IPS-11a (cell line): ENCODE data around the gene NOMO2.
"Not testable (repeated sequence)": the region's sequence is repeated elsewhere in the genome, so short reads cannot be mapped to it uniquely, and the experiment has no call there.

Experiments used
- H3K4me3 ChIP-seq: one replicate; pipeline ENCODE4 v1.5.1; 2013; ENCODE audit warnings: low read depth, low read length, control low read depth

NOMO2 gene

DNA sequence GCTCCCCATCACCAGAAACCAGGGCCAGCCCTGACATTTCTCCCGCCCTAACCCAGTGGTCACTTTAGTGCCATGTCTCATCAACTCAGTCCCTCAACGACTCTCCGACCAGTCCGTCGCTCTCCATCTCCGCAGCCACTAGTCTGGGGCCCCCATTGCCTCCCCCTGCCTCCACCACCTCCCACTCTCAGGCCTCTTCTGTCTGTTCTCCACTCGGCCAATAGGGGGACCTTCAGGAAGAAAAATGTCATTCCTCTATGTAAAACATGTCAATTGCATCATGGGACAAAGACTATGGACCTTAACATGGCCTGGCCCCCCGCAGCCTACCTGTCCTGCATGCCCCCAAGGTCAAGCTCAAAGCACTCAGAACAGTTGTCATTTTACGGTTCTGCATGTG is 39.3 kb downstream of the NOMO2 start:
- not testable (repeated sequence) for H3K4me3 ChIP-seq

DNA sequence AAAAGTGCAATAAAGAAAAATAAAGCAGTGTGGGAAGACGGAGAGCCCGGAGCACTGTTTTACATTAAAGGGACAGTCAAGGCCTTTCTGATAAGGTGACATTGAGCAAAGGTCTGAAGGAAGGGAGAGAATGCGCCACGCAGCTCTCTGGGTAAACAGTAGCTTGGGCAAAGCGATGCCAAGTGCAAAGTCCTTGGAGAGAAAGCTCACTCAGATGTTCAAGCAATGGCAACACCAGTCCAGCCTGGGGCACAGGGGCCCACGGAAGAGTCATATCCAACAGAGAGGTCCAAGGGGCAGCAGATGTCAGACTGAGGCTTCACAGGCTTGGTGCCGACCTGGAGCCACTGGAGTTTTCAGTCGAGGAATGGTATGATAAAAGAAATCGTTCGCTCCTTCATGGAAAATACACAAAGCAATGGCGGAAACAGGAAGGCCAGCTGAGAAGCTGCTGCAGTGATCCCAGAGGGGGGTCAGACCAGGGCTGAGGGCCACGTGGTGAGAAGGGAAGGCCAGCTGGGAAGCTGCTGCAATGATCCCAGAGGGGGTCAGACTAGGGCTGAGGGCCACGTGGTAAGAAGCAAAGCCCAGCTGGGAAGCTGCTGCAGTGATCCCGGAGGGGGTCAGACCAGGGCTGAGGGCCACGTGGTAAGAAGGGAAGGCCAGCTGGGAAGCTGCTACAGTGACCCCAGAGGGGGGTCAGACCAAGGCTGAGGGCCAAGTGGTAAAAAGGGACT is 40.3 kb downstream of the NOMO2 start:
- H3K4me3 ChIP-seq = not testable (repeated sequence)

- H3K4me3 ChIP-seq = not testable (repeated sequence)
Measured at GRCh38 chr16:18518536-18519283, 43.2 kb downstream of the NOMO2 start.

GRCh38 chr16:18498430-18498829 is 63.5 kb downstream of the NOMO2 start:
- H3K4me3 ChIP-seq = not testable (repeated sequence)

- H3K4me3 ChIP-seq = not testable (repeated sequence)
Measured at GRCh38 chr16:18497032-18497431, 64.9 kb downstream of the NOMO2 start.

- not testable (repeated sequence) for H3K4me3 ChIP-seq
Measured at GRCh38 chr16:18492118-18492897, 69.6 kb downstream of the NOMO2 start.

DNA sequence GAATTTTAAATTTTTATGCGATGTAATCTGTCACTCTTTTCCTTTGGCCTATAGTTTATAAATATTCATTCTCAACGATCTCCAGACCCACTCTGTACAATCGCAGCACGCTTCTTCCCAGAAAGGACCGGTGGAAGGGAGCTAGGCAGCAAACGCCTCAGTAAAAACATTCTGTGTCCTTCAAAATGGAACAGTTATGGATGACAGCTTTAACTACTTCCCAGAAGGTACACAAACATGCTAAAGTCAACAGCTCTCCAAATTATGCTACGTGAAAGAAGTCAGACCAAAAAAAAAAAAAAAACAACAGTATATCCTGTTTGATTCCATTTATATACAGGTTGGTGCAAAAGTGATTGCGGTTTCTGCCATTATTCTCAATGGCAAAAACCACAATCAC is 125.9 kb downstream of the NOMO2 start:
- H3K4me3 ChIP-seq = not testable (repeated sequence)

DNA sequence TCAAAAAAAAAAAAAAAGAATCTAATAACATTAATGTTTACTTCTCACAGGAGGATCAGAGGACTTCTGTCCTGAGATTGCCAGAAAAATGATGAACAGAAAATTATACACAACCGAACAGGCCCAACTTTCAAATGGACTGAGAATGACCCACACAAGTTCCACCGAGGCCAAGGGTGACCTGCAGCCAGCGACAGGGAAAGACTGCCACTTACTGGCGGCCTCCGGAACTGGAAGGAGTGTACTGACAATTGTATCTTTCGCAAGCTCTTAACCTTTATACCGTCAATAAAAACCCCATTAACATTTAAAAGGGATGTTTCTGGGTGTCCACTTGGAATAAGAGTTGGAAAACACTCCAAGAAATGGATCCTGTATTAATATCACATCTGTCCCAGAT is 146.1 kb downstream of the NOMO2 start:
- H3K4me3 ChIP-seq = not testable (repeated sequence)

DNA sequence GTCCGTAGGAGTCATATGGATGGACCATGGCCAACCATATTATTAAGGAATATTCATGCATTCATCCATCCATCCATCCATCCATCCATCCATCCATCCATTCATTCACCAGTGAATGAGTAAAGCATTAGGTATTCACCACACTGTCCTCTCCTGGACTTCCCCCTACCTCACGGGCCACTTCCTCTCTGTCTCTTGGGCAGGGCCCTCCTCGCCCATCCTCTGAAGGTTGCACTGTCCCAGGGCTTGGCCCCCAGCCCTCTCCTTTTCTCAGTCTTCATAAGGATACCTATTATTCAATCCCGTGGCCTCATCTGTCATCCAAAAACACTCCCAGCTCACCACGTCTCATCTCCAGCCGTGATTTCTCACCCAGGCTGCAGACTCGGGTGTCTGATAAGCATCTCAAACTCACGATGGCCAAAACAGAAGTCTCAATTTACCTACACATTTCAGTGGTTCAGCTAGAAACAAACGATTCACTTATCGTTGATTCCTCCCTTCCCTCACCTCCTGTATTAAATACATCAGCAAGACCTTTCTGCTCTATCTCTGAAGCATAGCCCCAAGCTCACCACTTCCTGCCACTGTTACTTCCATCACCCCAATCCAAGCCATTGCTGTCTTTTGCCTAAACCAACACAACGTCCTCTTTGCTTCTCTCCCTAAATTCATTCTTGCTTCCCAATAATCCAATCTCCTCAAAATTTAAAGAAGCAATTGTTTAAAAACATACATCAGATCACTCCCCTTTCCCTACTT is 152.2 kb downstream of the NOMO2 start:
- not testable (repeated sequence) for H3K4me3 ChIP-seq

- H3K4me3 ChIP-seq = not testable (repeated sequence)
Measured at GRCh38 chr16:18401851-18402657, 159.8 kb downstream of the NOMO2 start.

DNA sequence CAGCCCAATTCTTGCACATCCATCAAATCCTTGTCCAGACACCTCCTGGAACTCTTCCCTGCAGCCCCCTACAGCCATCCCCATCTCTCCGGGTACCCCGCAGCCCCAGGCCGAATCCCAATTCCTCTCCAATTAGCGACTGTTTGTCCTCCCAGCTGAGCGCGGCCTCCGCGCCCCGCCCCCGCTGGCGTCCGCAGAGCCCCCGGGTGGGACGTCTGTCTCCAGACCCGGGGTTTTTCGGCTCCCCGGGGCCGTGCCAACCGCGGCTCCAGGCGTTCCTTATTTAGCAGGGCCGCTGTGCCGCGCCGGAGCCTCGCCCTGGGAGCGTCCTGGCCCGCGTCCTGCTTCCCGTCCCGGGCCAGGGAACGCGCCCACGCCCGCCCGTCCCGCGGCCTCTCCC is 160.7 kb downstream of the NOMO2 start:
- not testable (repeated sequence) for H3K4me3 ChIP-seq

- H3K4me3 ChIP-seq = not testable (repeated sequence)
Measured at GRCh38 chr16:18394363-18394762, 167.5 kb downstream of the NOMO2 start.

DNA sequence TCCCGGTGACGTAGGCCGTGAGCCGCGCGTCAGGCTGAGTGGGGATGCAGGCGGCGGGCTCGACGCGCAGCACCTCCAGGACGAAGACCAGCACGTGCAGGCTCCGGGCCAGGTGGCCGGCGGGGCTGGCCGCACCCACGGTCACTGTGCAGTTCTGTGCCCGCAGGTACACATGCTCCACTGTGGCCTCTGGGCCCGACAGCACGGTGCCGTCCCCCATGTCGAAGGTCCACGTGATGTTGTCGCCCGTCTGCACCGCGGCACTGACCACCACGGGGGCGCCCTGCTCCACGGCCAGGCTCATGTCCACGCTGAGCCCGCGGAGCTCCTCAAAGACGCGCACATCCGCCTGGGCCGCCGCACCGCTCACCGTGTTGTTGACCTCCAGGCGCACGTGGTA is 174.1 kb downstream of the NOMO2 start:
- H3K4me3 ChIP-seq = not testable (repeated sequence)

- not testable (repeated sequence) for H3K4me3 ChIP-seq
Measured at GRCh38 chr16:18386517-18386916, 175.4 kb downstream of the NOMO2 start.

- H3K4me3 ChIP-seq = not testable (repeated sequence)
Measured at GRCh38 chr16:18385285-18385684, 176.6 kb downstream of the NOMO2 start.

- not testable (repeated sequence) for H3K4me3 ChIP-seq
Measured at GRCh38 chr16:18384869-18385268, 177.0 kb downstream of the NOMO2 start.

- H3K4me3 ChIP-seq = not testable (repeated sequence)
Measured at GRCh38 chr16:18384098-18384636, 177.7 kb downstream of the NOMO2 start.

DNA sequence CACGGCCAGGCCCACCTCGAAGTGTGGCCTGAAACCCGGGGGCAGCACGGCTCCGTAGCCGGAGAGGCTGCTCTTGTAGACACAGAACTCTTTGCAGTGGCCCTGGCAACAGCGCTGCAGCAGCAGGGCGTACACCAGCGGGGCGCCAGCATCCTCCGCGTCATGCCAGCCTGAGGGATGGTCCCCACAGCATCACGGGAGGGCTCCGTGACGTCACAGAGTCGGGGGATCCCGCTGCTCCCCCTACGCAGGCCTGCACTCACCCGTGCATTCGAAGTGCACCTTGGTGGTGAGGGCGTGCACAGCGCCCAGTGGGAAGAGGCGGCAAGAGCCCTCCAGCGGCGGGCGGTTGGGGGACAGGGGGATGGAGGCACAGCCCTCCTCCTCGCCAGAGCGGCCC is 179.2 kb downstream of the NOMO2 start:
- not testable (repeated sequence) for H3K4me3 ChIP-seq
